B cell (primary cell): ENCODE measurements around the gene ARAP1. TPM values are rescaled to one million over a fixed set of nuclear protein-coding genes. Genes with fewer than 3 reads are reported as not detected.

Source experiments
- ATAC-seq: fragments of 200-7000 bp; cut with Tn5 transposase; one replicate; pipeline ENCODE4 v1.10.0; 2021; ENCODE audit warnings: low read depth, mild to moderate bottlenecking, moderate number of reproducible peaks, moderate library complexity
- CTCF ChIA-PET: fragments of 350-600 bp; sonication (Branson Sonifier 250); formaldehyde crosslinking; loops from one replicate; lab custom pipeline; 2021; ENCODE audit warnings: antibody characterized with exemption, inconsistent platforms; lab: Charles Lee
- POLR2A ChIA-PET: fragments of 350-600 bp; sonication (Branson Sonifier 250); formaldehyde crosslinking; loops from one replicate; lab custom pipeline; 2021; ENCODE audit warnings: antibody characterized with exemption; lab: Charles Lee
- DNase-seq: peaks from one replicate; pipeline ENCODE4 v3.0.0; 2013
- H2AFZ ChIP-seq: 2 replicates; pipeline ENCODE4 v1.6.1; 2012; ENCODE audit warnings: mild to moderate bottlenecking, low read depth, low read length; ENCODE audit not compliant: insufficient read depth, poor library complexity, severe bottlenecking
- H3K27ac ChIP-seq, 2 donors: 1 replicate in 1 of 2; 2 replicates in 1 of 2; pipeline ENCODE4 v1.5.1; 2012 to 2013; ENCODE audit warnings: low read length in 2 of 2, mild to moderate bottlenecking in 2 of 2, moderate library complexity in 1 of 2
- H3K27me3 ChIP-seq, 4 experiments: fragments of 200-600 bp in 1 of 4; sonication (generic) in 1 of 4; replicated peaks in 1 of 4; 1 replicate in 2 of 4; 2 replicates in 2 of 4; pipeline versions ENCODE4 v1.6.1 to v1.7.0; 2013 to 2016; ENCODE audit warnings: low read length in 3 of 4, mild to moderate bottlenecking in 2 of 4, mixed read lengths in 1 of 4, moderate library complexity in 1 of 4; ENCODE audit not compliant: insufficient read depth in 4 of 4, control insufficient read depth in 3 of 4; ENCODE audit errors: control extremely low read depth in 1 of 4
- H3K36me3 ChIP-seq, 2 experiments: replicated peaks in 1 of 2; 1 replicate in 1 of 2; 2 replicates in 1 of 2; pipeline versions ENCODE4 v1.6.1 to v1.7.1; 2013; ENCODE audit warnings: low read length in 1 of 2; ENCODE audit not compliant: insufficient read depth in 2 of 2, control insufficient read depth in 1 of 2; ENCODE audit errors: control extremely low read depth in 1 of 2, extremely low read depth in 1 of 2
- H3K4me1 ChIP-seq, 2 donors: fragments of 200-600 bp in 1 of 2; sonication (generic) in 1 of 2; 1 replicate in 1 of 2; 2 replicates in 1 of 2; pipeline versions ENCODE4 v1.5.1 to v1.6.1; 2013 to 2017; ENCODE audit warnings: low read length in 2 of 2; ENCODE audit not compliant: control insufficient read depth in 2 of 2, insufficient read depth in 2 of 2
- H3K4me2 ChIP-seq: replicated peaks from 2 replicates; pipeline ENCODE3; 2012; ENCODE audit warnings: mild to moderate bottlenecking, low read depth, low read length; ENCODE audit not compliant: poor library complexity, severe bottlenecking
- H3K4me3 ChIP-seq, 5 experiments: fragments of 200-600 bp in 1 of 5; sonication (generic) in 1 of 5; 1 replicate in 3 of 5; 2 replicates in 2 of 5; pipeline versions ENCODE4 v1.5.1 to v1.7.0; 2011 to 2016; ENCODE audit warnings: low read length in 4 of 5, mild to moderate bottlenecking in 4 of 5, low read depth in 2 of 5, control low read depth in 1 of 5, moderate library complexity in 1 of 5; ENCODE audit not compliant: insufficient read depth in 1 of 5; ENCODE audit errors: control extremely low read depth in 1 of 5, extremely low read depth in 1 of 5
- H3K79me2 ChIP-seq: fragments of 200-600 bp; sonication (generic); one replicate; pipeline ENCODE4 v1.6.0; 2016; ENCODE audit warnings: low read length; ENCODE audit not compliant: control insufficient read depth, insufficient read depth
- H3K9ac ChIP-seq: fragments of 200-600 bp; sonication (generic); 2 replicates; pipeline ENCODE4 v1.6.1; 2017; ENCODE audit warnings: mild to moderate bottlenecking, low read length, moderate library complexity
- H3K9me3 ChIP-seq, 3 donors: one replicate each; pipeline versions ENCODE4 v1.6.1 to v1.7.1; 2013; ENCODE audit warnings: low read length in 2 of 3; ENCODE audit not compliant: control insufficient read depth in 2 of 3, insufficient read depth in 1 of 3; ENCODE audit errors: control extremely low read depth in 1 of 3
- H4K20me1 ChIP-seq: 2 replicates; pipeline ENCODE4 v1.6.0; 2012; ENCODE audit warnings: mild to moderate bottlenecking, low read length; ENCODE audit not compliant: insufficient read depth, control insufficient read depth, poor library complexity, severe bottlenecking
- H3K27ac Mint-ChIP-seq: one replicate; pipeline ENCODE4 v1.8.0; 2021; ENCODE audit warnings: mixed read lengths
- H3K27me3 Mint-ChIP-seq: one replicate; pipeline ENCODE4 v1.8.0; 2021; ENCODE audit warnings: mixed read lengths
- H3K4me1 Mint-ChIP-seq: one replicate; pipeline ENCODE4 v1.8.0; 2021; ENCODE audit warnings: mixed read lengths
- H3K4me3 Mint-ChIP-seq: one replicate; pipeline ENCODE4 v1.8.0; 2021; ENCODE audit warnings: mixed read lengths
- H3K9me3 Mint-ChIP-seq: one replicate; pipeline ENCODE4 v1.8.0; 2022; ENCODE audit warnings: mixed read lengths; ENCODE audit not compliant: insufficient read depth
- EZH2 ChIP-seq: IDR thresholded peaks from 2 replicates; pipeline ENCODE4 v1.6.1; 2012; ENCODE audit warnings: borderline replicate concordance, low read depth, mild to moderate bottlenecking, moderate library complexity, low read length; ENCODE audit not compliant: insufficient read depth, poor library complexity, severe bottlenecking
- WGBS: methylation state at CpG from one replicate; pipeline ENCODE4 v1.1.5; 2013; ENCODE audit warnings: missing lambda C conversion rate; ENCODE audit not compliant: insufficient coverage; 5-methylcytosine and 5-hydroxymethylcytosine counted together
- intact Hi-C: fragments of 100-400 bp; cut with micrococcal nuclease; formaldehyde crosslinking; loops from one replicate; pipeline ENCODE4 v1.10.0; 2022
- polyA plus RNA-seq: library from polyadenylated mRNA; depleted of rRNA; stranded (reverse); fragments of >200 nt; gene quantifications from 2 replicates; pipeline ENCODE4 v1.2.3, GENCODE V29; 2012
- total RNA-seq, 2 donors: library from RNA; stranded (reverse); fragments of 120-200 nt in 1 of 2; gene quantifications; 1 replicate in 1 of 2; 2 replicates in 1 of 2; pipeline versions ENCODE4 v1.2.3 to v1.2.4, GENCODE V29; 2013 to 2022
- TF ChIP-seq, protein P1 (sequence below): fragments of 200-600 bp; IDR thresholded peaks from one replicate; pipeline ENCODE4 v1.8.0; 2022; ENCODE audit warnings: antibody characterized with exemption, mild to moderate bottlenecking

ARAP1 gene
- total and polyA plus RNA-seq, 2 donors (not counting 1 experiment from before 2014, with no cell fraction given): 143 to 242 TPM

- intact Hi-C loops: no loop called here
- Histone ChIP-seq H3K79me2 (no peaks in the 10 kb centered on the region), H3K9ac (no peak overlapping the region), H3K9me3 (peaks cover 0 to 30% (median 0%) of the 10 kb centered on the region in 3 donors), H3K4me1 (peaks cover 23 to 45% of the 10 kb centered on the region in 2 donors), H2AFZ (no peak overlapping the region), H3K36me3 (no peaks in the 10 kb centered on the region), H4K20me1 (peaks cover 6% of the 10 kb centered on the region), H3K4me3 (no peak overlapping the region), H3K27me3 (peaks cover 0 to 81% (median 59%) of the 10 kb centered on the region in 4 experiments), H3K4me2 (no peak overlapping the region), H3K27ac (no peak overlapping the region)
- Mint-ChIP-seq H3K9me3 (no peaks in the 10 kb centered on the region), H3K27ac (no peak overlapping the region), H3K4me3 (peak overlapping the region; percentile 3), H3K4me1 (peaks cover 20% of the 10 kb centered on the region), H3K27me3 (peaks cover 61% of the 10 kb centered on the region)
- POLR2A ChIA-PET: no interaction called here
- ATAC-seq: no peak
- TF ChIP-seq EZH2: no peak
- TF ChIP-seq, protein P1, sequence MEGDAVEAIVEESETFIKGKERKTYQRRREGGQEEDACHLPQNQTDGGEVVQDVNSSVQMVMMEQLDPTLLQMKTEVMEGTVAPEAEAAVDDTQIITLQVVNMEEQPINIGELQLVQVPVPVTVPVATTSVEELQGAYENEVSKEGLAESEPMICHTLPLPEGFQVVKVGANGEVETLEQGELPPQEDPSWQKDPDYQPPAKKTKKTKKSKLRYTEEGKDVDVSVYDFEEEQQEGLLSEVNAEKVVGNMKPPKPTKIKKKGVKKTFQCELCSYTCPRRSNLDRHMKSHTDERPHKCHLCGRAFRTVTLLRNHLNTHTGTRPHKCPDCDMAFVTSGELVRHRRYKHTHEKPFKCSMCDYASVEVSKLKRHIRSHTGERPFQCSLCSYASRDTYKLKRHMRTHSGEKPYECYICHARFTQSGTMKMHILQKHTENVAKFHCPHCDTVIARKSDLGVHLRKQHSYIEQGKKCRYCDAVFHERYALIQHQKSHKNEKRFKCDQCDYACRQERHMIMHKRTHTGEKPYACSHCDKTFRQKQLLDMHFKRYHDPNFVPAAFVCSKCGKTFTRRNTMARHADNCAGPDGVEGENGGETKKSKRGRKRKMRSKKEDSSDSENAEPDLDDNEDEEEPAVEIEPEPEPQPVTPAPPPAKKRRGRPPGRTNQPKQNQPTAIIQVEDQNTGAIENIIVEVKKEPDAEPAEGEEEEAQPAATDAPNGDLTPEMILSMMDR: no peak
- CTCF ChIA-PET: interaction anchor here (3.5 kb wide), 1 partner anchor 9 kb away, joined by 25 read pairs; no protein-coding TSS in a partner anchor
- no peak for DNase-seq
- 27% methylated on average over 10 of the region's 12 CpGs for WGBS
Observed at GRCh38 chr11:72673284-72673942, 78.8 kb downstream of the ARAP1 start.

DNA sequence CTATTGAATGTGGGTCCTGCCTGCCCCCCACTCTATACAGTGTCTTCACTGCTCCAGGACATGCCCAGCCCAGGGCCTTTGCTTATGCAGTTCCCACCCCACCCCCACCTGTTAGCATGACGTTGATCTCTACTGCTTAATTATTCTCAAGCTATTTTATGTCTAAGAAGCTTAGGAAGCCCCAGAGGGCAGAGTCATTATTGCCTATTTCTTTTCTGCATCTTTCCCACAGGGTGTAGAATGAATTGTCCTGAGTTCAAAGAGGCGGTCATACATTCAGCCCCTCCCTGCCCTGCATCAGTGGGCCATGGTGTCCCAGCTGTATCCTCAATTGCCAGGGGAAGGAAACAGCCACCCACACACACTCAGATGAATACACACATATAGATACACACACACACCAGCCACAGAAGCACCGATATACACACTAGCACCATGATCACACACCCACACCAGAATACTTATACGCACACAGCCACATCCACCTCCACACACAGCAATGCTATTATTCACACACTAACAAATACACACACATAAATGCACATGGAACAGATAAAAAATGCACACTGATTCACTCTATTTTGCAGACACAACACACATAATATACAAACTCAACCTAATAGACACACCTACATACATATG lies 79.5 kb downstream of the ARAP1 start:
- H3K9ac ChIP-seq: no peak overlapping the region
- Mint-ChIP-seq H3K4me1 (peaks cover 20% of the 10 kb centered on the region), H3K9me3 (no peaks in the 10 kb centered on the region), H3K27ac (no peak overlapping the region), H3K4me3 (peak overlapping the region; percentile 3), H3K27me3 (peaks cover 61% of the 10 kb centered on the region)
- peak overlapping the region; percentile 14 for H3K4me2 ChIP-seq
- intact Hi-C loops: no loop called here
- no peak overlapping the region for H3K27ac ChIP-seq
- TF ChIP-seq, protein P1: no peak
- no peak for TF ChIP-seq EZH2
- H3K9me3 ChIP-seq: peaks cover 0 to 37% (median 5%) of the 10 kb centered on the region in 3 donors
- no peaks in the 10 kb centered on the region for H4K20me1 ChIP-seq
- H3K27me3 ChIP-seq: peaks cover 0 to 88% (median 63%) of the 10 kb centered on the region in 4 experiments
- no peak overlapping the region for H2AFZ ChIP-seq
- H3K36me3 ChIP-seq: no peaks in the 10 kb centered on the region
- no peaks in the 10 kb centered on the region for H3K79me2 ChIP-seq
- POLR2A ChIA-PET: no interaction called here
- WGBS: 39% methylated on average over 4 of the region's 4 CpGs
- peaks cover 23 to 45% of the 10 kb centered on the region in 2 donors for H3K4me1 ChIP-seq
- DNase-seq: no peak
- no peak for ATAC-seq
- H3K4me3 ChIP-seq: no peak overlapping the region
- CTCF ChIA-PET: interaction anchor here (3.5 kb wide), 1 partner anchor 10 kb away, joined by 25 read pairs; no protein-coding TSS in a partner anchor
